ENCODE results near the gene MCF2L2.

DNA sequence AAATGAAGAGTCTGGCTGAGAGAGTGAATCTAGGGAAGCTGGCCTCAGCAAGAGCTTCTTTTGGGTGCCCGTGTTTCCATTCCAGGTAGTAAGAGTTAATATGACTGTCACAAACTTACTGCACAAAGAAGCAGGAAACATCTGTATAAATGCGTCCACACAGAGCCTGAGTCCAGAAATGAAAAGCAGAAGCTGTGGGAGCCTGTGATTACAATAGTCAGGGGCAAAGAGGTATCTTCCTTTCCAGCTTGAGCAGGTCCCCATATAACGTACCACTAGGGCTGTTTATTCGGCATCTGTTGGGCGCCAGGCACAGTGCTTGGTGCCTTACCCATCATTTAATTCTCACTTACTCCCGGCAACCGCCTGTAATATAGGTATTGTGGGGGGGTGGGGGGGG, 215.9 kb downstream of the MCF2L2 start:
- no peak for TF ChIP-seq GLIS3 (CRISPR knock-in tag; IDR thresholded peaks at IDR 0.05)
- TF ChIP-seq ISL1 (CRISPR knock-in tag; IDR thresholded peaks at IDR 0.05), result no peak
- no peak for TF ChIP-seq ZFP3 (CRISPR knock-in tag; IDR thresholded peaks at IDR 0.05)

All from SK-N-SH treated with all-trans-retinoic acid at 6 μM for 48 hours (cell line).